Hepatocyte (in vitro differentiated cells): ENCODE measurements around the gene MAPK8.

Source experiments
- CTCF ChIP-seq: fragments of 200-600 bp; sonication (generic); IDR thresholded peaks from 2 replicates; pipeline ENCODE4 v1.5.1; 2016; ENCODE audit warnings: antibody characterized with exemption, mild to moderate bottlenecking; ENCODE audit not compliant: poor library complexity
- EZH2 ChIP-seq: fragments of 200-600 bp; sonication (generic); IDR thresholded peaks from 2 replicates; pipeline ENCODE4 v1.6.1; 2016; ENCODE audit warnings: antibody characterized with exemption, mild to moderate bottlenecking, borderline replicate concordance

GRCh38 chr10:48458662-48459048 is 152.2 kb downstream of the MAPK8 start:
- TF ChIP-seq CTCF (no peak), EZH2 (no peak)
